Activated CD8-positive, alpha-beta T cell treated with anti-CD3 and anti-CD28 coated beads, Interleukin-2, amount 10 ng/mL, durations not matched to agents 7 days and 5 days (primary cell): ENCODE measurements around the gene KRT80. TPM values are rescaled to one million over a fixed set of nuclear protein-coding genes. Genes with fewer than 3 reads are reported as not detected.

Experiments
- ATAC-seq: fragments of 150-1000 bp; cut with Tn5 transposase; one replicate; pipeline ENCODE4 v1.10.0; 2021; ENCODE audit warnings: moderate library complexity
- CTCF ChIA-PET: fragments of 350-600 bp; sonication (Branson Sonifier 250); formaldehyde crosslinking; loops from one replicate; lab custom pipeline; 2021; ENCODE audit warnings: antibody characterized with exemption; lab: Charles Lee
- POLR2A ChIA-PET: fragments of 350-600 bp; sonication (Branson Sonifier 250); formaldehyde crosslinking; loops from one replicate; lab custom pipeline; 2021; ENCODE audit warnings: antibody characterized with exemption; lab: Charles Lee
- DNase-seq: peaks from one replicate; pipeline ENCODE4 v3.0.0-alpha.2; 2020
- H3K27ac Mint-ChIP-seq: one replicate; pipeline ENCODE4 v1.8.0; 2021; ENCODE audit warnings: mild to moderate bottlenecking, mixed read lengths
- H3K27me3 Mint-ChIP-seq: one replicate; pipeline ENCODE4 v1.8.0; 2021; ENCODE audit warnings: low read depth, mixed read lengths
- H3K36me3 Mint-ChIP-seq: one replicate; pipeline ENCODE4 v1.8.0; 2021; ENCODE audit warnings: low read depth, mixed read lengths
- H3K4me1 Mint-ChIP-seq: one replicate; pipeline ENCODE4 v1.8.0; 2021; ENCODE audit warnings: low read depth, mixed read lengths
- H3K4me3 Mint-ChIP-seq: one replicate; pipeline ENCODE4 v1.8.0; 2021; ENCODE audit warnings: mild to moderate bottlenecking, mixed read lengths
- H3K9me3 Mint-ChIP-seq: one replicate; pipeline ENCODE4 v1.8.0; 2022; ENCODE audit warnings: mixed read lengths; ENCODE audit not compliant: insufficient read depth
- total RNA-seq, 2 experiments: library from RNA; stranded (reverse); gene quantifications; one replicate each; pipeline ENCODE4 v1.2.3, GENCODE V29; 2021

KRT80 gene
- total RNA-seq, 2 experiments from 2014 or later: not detected

DNA sequence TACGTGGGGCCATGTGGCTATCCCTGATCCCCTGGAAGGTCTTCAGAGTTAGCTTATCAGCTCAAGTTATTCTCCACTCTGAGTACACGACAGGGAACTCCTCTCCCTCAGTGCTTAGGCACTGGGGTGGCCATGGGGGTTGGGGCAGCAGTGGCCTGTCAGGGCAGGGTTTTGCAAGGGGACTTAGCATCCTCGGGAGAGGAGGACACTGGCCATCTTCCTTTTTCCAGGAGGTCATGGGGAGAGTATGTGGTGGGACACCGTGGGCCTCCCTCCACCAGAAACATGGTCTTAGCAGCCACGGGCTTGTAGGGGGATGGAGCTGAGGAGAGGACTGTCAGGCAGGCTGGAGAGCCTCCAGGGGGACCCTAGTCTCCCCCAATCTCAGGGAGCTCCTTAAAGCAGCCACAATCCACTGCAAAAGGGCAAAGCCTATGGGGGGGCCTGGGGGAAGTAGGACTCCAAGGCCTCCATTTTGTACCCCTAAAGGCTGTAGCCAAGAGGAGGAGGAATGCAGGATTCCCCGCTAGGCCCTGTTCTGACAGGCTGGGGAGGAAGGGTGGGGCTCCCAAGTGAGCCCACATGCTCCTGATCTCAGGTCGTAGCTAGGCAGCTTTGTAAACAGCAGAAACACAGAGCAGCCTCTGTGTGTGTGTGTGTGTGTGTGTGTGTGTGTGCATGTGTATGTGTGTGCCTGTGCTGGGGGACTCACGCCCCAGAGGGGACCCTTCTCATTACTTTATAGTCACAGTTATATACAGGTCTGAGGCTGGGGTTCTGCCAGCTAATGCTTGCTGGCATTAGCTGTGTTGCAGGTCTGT, 36.6 kb downstream of the KRT80 start:
- ATAC-seq (peak; percentile 52), DNase-seq (peak; percentile 58)
- Mint-ChIP-seq H3K36me3 (no peaks in the 10 kb centered on the region), H3K27ac (peak overlapping the region; percentile 58), H3K4me1 (peaks cover 20% of the 10 kb centered on the region), H3K27me3 (peaks cover 7% of the 10 kb centered on the region), H3K9me3 (no peaks in the 10 kb centered on the region), H3K4me3 (no peak overlapping the region)
- ChIA-PET CTCF (interaction anchor here (0.6 to 2.5 kb wide), 8 partner anchors 15 to 380 kb away, joined by 3 to 13 read pairs (median 3); no protein-coding TSS in a partner anchor), POLR2A (no interaction called here)

DNA sequence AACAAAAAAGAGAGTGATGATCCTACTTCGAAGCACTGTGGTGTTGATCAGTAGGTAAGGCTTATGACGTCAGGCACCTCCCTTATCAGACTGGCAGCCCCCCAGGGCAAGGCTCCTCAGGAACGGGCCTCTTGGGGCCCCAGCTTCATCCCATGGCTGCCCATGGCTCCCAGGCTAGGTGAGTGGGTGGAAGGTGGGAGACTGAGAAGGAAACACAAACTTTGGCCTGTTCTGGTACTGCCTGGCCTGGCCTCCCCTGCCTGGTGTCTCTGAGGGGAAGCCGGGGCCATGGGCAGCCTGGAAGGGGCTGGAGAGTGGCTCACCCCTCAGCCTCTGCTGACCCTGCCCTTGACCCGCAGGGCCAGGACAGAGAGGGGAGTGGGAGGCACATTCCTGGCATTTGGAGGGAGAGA, 38.9 kb downstream of the KRT80 start:
- no peak overlapping the region for H3K27ac Mint-ChIP-seq
- no peaks in the 10 kb centered on the region for H3K36me3 Mint-ChIP-seq
- CTCF ChIA-PET: no interaction called here
- H3K27me3 Mint-ChIP-seq: peaks cover 7% of the 10 kb centered on the region
- H3K4me3 Mint-ChIP-seq: no peak overlapping the region
- DNase-seq: no peak
- H3K9me3 Mint-ChIP-seq: no peaks in the 10 kb centered on the region
- POLR2A ChIA-PET: no interaction called here
- H3K4me1 Mint-ChIP-seq: peaks cover 20% of the 10 kb centered on the region
- ATAC-seq: no peak

DNA sequence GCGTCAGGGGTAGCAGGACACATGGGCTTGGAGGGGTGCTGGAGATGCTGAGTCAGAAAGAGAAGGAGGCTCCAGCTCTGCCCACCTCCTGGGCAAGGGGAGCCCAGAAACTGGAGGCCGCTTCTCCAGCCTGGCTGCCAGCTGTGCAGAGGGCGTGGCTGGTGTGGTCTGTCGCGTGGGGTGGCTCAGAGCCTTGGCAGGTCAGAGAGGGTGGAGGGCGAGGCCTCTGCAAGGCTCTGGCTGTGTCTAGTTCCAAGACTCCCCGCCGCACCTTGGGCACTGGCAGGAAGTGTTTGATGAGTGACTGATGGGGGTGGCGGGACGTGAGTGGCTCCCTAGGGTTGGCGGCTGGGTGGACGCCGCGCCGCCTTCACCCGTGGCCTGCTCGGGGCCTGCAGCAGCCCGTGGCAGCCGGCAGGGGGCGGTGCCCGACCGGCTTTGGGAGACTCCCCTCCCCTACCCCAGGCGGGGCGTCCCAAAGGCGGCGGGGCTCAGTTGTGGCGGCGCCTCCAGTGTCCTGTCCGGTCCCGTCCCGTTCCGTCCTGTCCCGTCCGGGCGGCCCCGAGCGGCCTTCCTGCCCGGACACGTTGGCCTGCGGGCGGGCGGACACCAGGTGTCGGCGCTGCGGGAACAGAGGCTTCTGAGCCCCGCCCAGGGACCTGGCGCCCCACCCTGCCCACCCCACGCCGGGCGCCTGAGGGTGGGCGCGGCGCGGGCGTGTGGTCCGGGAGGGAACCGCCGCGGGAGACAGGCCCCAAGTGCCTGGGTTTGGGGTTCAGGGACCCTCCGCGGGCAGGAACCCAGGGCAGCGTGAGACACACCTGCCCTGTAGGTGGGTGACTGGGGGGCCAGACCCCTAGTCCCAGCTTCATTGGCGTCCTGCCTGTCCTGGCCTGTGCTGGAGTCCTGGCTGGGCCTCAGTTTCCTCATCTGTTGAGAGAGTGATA, 39.7 kb downstream of the KRT80 start:
- H3K36me3 Mint-ChIP-seq: no peaks in the 10 kb centered on the region
- DNase-seq: peak; percentile 74
- peaks cover 20% of the 10 kb centered on the region for H3K4me1 Mint-ChIP-seq
- no peaks in the 10 kb centered on the region for H3K9me3 Mint-ChIP-seq
- peak overlapping the region; percentile 11 for H3K27ac Mint-ChIP-seq
- peak; percentile 78 for ATAC-seq
- H3K4me3 Mint-ChIP-seq: no peak overlapping the region
- ChIA-PET POLR2A (no interaction called here), CTCF (interaction anchor here (1.7 kb wide), 1 partner anchor 127 kb away, joined by 6 read pairs; no protein-coding TSS in a partner anchor)
- H3K27me3 Mint-ChIP-seq: peaks cover 7% of the 10 kb centered on the region

DNA sequence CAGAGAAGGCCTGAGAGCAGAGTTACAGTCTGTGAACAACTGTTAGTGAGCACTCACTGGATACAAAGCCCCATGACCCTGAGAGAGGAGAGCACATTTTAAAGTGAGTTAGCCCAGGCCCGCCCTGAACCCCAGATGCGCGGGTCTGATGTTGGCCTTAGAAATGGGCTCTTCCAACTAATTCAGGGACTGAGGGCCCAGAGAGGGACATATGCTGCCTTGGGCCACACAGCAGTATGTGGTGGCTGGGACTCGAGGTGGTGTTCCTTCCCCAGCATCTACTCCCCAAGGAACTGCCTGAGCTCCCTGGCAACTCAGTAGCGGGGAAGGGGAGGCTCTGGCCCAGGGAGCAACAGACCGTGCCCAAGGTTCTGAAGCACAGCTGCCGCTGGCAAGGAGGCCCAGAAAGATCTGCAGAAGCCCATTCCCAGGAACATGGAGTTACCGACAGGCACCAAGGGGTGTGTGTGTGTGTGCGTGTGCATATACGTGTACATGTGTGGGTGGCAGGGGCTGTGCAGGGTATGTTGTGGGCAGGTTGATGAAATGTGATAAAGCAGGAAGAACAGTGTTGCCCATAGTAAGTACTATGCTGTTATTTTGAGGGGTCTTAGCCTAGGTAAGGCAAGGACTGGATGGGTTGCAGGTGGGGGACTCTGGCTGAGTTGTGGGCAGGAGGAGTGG, 40.5 kb downstream of the KRT80 start:
- ATAC-seq: no peak
- Mint-ChIP-seq H3K9me3 (no peaks in the 10 kb centered on the region), H3K27ac (peak overlapping the region; percentile 12), H3K4me3 (no peak overlapping the region), H3K36me3 (no peaks in the 10 kb centered on the region), H3K27me3 (peaks cover 7% of the 10 kb centered on the region), H3K4me1 (peaks cover 20% of the 10 kb centered on the region)
- ChIA-PET POLR2A (interaction anchor here (0.6 kb wide), 1 partner anchor 291 kb away, joined by 3 read pairs; no protein-coding TSS in a partner anchor), CTCF (interaction anchor here (1.7 kb wide), 1 partner anchor 128 kb away, joined by 6 read pairs; no protein-coding TSS in a partner anchor)
- no peak for DNase-seq

DNA sequence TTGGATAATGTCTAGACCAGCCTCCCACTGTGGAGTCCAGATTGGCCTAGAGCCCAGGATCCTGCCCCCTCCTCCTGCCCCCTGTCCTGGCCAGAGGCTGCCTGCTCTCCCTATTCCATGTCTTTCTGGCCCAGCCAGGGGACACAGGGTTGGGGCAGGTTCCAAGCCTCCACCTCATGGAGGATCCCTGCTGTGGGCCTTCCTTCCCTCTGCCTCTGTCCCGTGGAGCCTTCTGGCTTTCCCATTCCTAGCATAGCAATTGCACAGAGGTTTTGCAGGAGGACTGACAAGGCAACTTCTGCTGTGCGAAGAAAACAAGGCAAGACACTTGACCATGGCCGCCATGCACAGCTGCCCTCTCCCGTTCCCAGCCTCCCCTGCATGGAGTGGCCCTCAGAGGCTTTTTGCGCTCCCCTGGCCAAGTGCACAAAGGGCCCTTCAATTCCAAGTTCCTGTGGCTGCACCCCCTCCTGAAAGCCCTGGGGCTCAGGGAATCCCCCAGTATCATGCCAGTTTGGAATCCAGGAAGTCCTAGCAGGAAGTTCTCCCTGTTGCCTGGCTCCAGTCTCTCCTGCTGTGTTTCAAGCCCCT, 42.1 kb downstream of the KRT80 start:
- Mint-ChIP-seq H3K27ac (no peak overlapping the region), H3K36me3 (no peaks in the 10 kb centered on the region), H3K4me1 (peaks cover 7% of the 10 kb centered on the region), H3K27me3 (peaks cover 7% of the 10 kb centered on the region), H3K9me3 (no peaks in the 10 kb centered on the region), H3K4me3 (no peak overlapping the region)
- no peak for DNase-seq
- POLR2A ChIA-PET: no interaction called here
- CTCF ChIA-PET: interaction anchor here (0.9 kb wide), 1 partner anchor 125 kb away, joined by 3 read pairs; no protein-coding TSS in a partner anchor
- ATAC-seq: no peak

DNA sequence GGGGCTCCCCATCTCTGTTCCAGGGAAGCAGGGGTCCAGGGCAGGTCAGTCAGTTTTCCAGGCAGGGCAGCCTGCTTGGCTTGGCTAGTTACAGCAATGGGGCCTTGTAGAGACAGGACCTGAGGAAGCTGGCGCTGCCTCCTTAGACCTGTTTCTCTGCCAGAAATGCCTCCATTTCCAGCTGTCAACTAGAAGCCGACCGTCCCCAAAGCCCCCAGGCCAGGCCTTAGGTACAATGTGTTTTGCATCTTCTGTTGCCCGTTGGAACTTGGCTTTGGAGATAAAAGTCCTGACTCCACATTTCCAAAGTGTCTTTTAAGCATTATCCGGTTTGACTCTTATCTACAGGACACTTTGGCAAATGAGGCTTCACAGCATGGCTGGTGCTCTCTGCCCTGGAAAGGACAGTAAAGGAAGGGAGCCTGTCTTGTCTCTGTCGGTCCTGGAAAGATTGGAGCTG, 42.6 kb downstream of the KRT80 start:
- ChIA-PET POLR2A (no interaction called here), CTCF (no interaction called here)
- no peak overlapping the region for H3K4me3 Mint-ChIP-seq
- H3K27me3 Mint-ChIP-seq: peaks cover 7% of the 10 kb centered on the region
- no peak overlapping the region for H3K27ac Mint-ChIP-seq
- DNase-seq (no peak), ATAC-seq (no peak)
- no peaks in the 10 kb centered on the region for H3K36me3 Mint-ChIP-seq
- H3K9me3 Mint-ChIP-seq: no peaks in the 10 kb centered on the region
- H3K4me1 Mint-ChIP-seq: peaks cover 7% of the 10 kb centered on the region

DNA sequence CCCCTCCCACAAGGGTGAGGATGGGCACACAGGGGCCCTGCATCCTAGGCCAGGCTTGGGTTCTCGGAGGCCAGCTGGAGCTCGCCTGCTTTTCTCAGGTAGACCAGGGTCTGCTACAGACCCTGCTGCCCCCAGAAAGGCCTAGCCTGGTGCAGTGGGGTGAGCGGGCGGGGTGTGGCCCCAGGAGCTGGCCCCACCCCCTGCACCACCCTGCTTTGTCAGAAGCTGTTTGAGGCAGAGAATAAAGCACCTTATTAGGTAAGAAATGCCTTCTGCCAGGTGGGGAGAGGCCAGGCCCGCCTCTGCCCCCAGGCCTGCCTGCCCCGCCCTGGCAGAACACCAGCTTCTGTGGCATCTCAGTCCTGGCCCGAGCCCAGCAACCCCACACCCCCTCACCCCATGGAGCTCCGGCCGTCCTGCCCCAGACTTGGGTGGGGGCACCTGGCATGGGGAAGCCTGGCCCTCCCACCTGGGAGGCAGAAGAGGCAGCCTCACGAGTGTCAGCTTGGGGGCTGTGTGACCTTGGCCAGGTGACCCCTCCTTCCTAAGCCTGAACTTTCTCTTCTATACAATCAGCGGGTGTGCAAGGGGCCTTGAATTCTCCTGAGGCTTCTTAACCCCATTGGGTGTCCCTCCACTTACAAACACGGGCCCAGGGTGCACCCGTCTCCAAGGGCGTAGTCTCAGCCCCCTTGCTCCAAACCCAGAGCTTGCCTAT, 43.2 kb downstream of the KRT80 start:
- H3K9me3 Mint-ChIP-seq: no peaks in the 10 kb centered on the region
- H3K4me3 Mint-ChIP-seq: no peak overlapping the region

DNA sequence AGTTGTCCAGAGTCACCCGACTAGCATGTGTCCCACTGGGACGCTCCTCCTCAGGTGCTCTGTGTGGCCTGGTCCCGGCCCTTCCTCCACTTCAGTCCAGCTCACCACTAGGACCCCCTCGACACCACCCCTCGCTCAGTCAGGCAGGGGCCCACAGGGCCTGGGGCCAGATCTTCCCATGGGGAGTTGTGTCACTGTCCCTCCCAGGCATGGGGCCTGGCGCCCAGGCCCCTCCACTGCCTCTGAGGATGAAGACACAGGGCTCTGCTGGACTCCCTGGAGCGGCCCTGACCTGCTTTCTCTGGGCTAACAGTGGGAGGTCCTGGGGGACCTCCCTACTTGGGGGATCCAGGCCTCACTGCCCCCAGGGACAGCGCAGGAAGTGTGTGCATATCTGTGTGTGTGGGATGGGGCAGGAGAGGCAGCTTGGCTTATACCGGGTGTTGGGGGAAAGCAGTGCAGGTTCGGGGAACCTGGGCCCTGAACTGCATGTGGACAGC, 43.8 kb downstream of the KRT80 start:
- Mint-ChIP-seq H3K4me1 (peaks cover 7% of the 10 kb centered on the region), H3K27me3 (peaks cover 7% of the 10 kb centered on the region), H3K9me3 (no peaks in the 10 kb centered on the region), H3K4me3 (no peak overlapping the region), H3K27ac (no peak overlapping the region), H3K36me3 (no peaks in the 10 kb centered on the region)
- DNase-seq (no peak), ATAC-seq (no peak)
- CTCF ChIA-PET: interaction anchor here (0.6 to 1.2 kb wide), 2 partner anchors 10 to 13 kb away, joined by 3 read pairs; no protein-coding TSS in a partner anchor
- POLR2A ChIA-PET: no interaction called here

More for the DNA sequence above, 43.2 kb downstream of the KRT80 start:
- no peak overlapping the region for H3K27ac Mint-ChIP-seq
- peaks cover 7% of the 10 kb centered on the region for H3K4me1 Mint-ChIP-seq
- POLR2A ChIA-PET: no interaction called here
- ATAC-seq: no peak
- H3K27me3 Mint-ChIP-seq: peaks cover 7% of the 10 kb centered on the region
- DNase-seq: no peak
- CTCF ChIA-PET: interaction anchor here (0.6 to 1.2 kb wide), 2 partner anchors 10 to 12 kb away, joined by 3 read pairs; no protein-coding TSS in a partner anchor
- no peaks in the 10 kb centered on the region for H3K36me3 Mint-ChIP-seq

DNA sequence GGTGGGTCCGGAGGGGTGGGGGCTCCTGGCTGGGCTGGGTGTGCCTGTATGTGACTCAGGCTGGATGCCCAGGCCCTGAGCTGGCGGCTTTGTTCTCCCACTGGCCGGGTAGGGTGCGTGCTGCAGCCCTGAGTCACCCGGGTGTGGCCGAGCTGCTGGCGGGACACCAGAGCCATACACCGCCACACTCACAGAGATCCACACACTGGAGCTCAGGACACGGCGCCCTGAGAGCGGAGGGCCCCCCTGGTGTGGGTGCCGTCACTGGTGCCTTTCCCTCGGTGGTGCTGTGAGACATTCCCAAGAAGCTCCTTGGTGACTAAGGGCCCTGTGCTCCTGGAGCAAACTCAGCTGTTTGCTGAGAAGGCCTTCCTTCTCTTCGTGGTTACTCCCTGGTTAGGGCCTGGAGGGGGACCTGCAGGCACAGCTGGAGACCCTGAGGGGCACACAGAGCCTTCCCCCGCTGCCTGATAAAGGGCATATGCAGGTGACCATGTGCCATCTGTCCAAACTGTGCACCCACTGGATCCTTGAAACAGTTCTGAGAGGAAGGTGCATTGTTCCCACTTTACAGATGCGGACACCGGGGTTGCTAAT, 44.3 kb downstream of the KRT80 start:
- ChIA-PET CTCF (interaction anchor here (1.2 kb wide), 1 partner anchor 9 kb away, joined by 3 read pairs; no protein-coding TSS in a partner anchor), POLR2A (no interaction called here)
- Mint-ChIP-seq H3K27me3 (peaks cover 4% of the 10 kb centered on the region), H3K36me3 (no peaks in the 10 kb centered on the region), H3K4me3 (no peak overlapping the region), H3K9me3 (no peaks in the 10 kb centered on the region), H3K27ac (no peak overlapping the region), H3K4me1 (peaks cover 7% of the 10 kb centered on the region)
- no peak for ATAC-seq
- no peak for DNase-seq

DNA sequence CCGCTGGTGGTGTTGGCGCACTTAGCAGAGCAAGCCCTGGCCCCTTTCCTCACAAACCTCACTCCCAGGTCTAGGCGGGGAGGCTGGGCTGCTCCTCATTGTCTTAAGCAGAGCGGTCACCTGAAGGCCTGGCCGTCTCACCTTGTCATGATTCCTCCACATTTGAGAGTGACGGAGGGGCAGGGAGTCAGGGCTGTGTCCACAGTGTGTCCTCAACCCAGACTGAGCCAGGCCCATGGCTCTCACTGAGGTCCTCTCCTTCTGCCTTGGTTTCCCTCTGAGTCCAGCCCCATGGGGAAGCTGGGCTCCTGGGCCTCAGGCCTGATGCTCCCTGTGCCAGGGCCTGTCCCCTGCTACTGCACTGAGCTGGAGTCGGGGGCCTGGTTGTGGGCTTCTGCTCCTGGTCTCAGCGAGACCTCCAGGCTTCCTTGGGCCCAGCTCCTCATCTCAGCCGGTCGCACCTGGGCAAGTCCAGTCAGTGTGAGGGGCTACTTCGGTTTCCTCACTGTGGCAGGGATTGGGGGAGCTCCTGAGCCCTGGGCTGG, 44.9 kb downstream of the KRT80 start:
- ChIA-PET POLR2A (no interaction called here), CTCF (no interaction called here)
- H3K27ac Mint-ChIP-seq: no peak overlapping the region
- no peaks in the 10 kb centered on the region for H3K9me3 Mint-ChIP-seq
- peaks cover 7% of the 10 kb centered on the region for H3K4me1 Mint-ChIP-seq
- DNase-seq: no peak
- no peak for ATAC-seq
- peaks cover 4% of the 10 kb centered on the region for H3K27me3 Mint-ChIP-seq
- H3K4me3 Mint-ChIP-seq: no peak overlapping the region
- no peaks in the 10 kb centered on the region for H3K36me3 Mint-ChIP-seq
